ENCODE data around the gene HSPA4.

The HSPA4 gene

GRCh38 chr5:133106761-133107572 is 55.2 kb downstream of the HSPA4 start:
- DNase-seq = no peak

DNA sequence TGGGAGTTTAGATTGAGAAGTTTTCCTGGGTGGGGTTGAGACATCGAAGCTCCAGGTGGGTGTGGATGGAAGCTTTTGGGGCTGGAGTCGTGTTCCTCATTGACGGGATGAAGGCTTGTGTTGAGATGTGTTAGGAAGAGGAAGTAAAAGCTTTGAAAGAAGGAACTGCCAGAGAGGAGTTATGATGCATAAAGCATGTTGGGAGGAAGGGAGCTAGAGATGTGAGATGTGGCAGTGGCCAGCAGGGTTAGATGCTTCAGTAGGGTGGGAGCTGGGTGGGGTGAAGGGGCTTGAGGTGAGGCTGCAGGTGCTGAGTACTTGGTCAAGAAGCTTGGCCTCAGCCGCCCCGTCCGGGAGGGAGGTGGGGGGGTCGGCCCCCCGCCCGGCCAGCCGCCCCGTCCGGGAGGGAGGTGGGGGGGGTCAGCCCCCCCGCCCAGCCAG is 56.7 kb downstream of the HSPA4 start:
- DNase-seq = no peak

- no peak for DNase-seq
Observed at GRCh38 chr5:133109655-133110483, 58.1 kb downstream of the HSPA4 start.

- no peak for DNase-seq
Observed at GRCh38 chr5:133110709-133111108, 58.9 kb downstream of the HSPA4 start.

DNA sequence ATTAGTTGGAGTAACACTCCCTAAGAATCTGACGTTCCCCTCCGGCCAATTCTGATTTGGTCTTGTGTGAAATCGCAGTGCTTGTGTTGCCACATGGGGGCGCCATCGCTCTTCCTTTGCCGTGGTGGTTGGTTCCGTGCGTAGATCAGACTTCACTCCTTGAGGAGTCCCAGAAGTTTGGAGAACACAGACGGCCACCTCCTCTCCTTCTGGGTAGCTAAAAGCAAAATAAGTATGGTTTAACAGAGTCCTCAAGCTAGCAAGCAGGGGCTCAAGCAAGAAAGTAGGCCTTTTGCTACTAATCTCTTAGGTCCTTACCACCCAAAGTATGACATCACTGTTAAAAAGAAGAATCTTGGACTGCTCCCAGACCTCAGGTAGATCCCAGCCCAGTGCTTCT is 59.5 kb downstream of the HSPA4 start:
- peak; percentile 40 for DNase-seq

DNA sequence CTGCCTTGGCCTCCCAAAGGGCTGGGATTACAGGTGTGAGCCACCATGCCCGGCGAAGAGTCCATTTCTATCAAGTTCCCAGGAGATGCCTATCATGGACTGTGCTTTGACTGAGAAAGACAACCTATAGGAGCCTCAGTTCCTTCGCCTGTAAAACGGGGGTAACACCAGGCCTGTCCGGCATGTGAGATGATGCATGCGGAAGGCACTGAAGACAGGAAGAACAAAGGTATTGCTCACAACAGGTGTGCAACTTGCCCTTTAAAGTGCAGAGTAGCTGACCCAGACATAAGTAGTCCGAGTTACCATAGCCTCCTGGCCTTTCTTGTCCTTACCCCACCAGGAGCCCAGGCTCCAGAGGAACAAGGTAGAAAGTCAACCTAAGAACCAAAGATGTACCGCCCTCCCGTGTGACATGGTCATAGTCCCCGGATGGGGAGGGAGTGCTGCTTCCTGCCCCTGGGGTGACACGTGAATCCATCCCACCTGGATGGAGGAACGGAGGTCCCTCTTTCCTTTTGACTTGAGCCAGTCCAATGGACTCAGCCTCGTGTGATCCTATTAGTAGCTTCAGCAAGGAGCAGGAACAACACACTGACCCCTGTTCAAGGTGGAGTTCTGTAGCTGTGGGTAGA is 60.3 kb downstream of the HSPA4 start:
- no peak for DNase-seq

DNA sequence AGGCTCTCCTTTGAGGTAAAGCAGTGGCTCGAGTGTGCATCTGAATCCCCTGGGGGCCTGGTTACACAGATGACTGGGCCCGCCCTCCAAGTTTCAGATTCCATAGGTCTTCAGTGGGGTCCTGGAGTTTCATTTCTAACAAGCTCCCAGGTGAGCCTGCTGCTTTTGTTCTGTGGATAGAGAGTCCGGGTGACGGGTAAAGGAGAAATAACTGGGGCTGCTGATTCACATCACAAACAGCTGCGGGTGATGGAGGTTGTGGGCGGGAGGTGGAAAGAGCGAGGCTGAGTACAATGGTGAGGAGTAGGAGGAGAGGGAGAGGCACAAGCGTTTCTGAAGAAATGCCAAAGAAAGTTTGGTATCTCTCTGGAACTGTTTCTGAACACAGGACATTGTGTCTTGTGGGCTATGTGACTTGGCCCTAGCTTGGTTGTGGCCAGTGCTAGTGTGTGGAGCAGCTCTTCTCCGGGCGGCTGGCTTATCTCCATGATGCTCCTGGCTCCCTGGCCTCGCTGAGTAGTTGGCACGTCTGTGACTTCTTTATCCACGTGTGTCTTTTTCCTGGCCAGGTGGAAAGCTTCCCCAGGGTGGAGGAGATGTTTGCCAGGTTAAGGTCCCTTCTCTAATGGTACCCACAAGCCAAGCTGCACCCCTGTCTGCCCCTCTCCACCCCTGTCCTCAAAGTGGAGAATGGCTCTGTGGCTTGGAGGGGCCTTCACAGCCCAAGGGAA is 61.7 kb downstream of the HSPA4 start:
- DNase-seq = no peak

- DNase-seq = no peak
Observed at GRCh38 chr5:133114166-133114932, 62.5 kb downstream of the HSPA4 start.

GRCh38 chr5:133114933-133115310 is 63.1 kb downstream of the HSPA4 start:
- no peak for DNase-seq

DNA sequence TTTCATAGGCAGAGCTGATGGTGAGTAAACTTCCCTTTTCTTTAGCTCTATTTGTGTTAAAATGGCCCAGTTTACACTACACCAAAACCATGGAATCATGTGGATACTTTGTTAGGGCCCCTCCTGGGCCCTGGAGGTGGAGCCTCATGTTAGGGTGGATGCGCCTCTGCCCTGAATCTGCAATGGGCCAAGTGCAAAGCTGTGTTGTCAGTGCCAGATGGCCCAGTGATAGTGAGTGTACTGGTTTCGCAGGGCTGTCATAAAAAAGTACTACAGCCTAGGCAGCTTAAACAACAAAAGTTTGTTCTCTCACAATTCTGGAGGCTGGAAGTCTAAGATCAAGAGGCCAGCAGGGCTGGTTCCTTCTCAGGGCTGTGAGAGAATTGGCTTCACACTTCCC is 64.8 kb downstream of the HSPA4 start:
- no peak for DNase-seq

DNA sequence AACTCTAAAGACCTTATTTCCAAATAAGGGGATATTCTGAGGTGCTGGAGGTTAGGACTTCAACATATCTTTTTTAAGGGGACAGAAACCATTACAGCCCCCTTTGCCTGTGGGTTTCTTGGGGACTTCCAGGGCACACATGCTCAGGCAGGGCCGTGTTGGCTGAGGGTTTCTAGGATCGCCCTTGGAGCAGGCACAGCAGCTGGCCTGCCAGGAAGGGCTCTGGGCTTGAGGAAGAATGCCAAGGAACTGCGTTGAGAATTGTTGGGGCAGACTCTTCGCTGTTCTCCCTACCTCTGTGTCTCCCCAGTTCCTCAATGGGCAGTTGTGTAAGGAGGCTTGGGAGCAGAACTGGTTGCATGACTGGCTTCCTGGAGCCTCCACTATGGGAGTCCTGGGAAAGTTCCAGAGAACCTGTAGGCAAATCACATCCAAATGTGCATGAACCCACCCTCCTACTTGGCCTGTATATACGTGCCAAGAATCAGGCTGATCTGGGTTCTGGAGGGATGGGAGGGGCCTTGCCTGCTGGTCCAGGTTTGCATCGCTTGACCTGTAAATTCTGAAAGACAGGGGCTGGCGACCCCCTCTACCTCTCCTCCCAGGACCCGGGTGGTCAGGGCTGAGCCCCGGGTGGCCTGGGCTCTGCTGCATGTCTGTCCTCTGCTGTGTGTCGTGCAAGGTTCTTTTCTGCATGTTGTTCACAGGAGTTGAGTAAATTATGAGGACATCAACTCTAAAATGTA is 65.5 kb downstream of the HSPA4 start:
- no peak for DNase-seq

DNA sequence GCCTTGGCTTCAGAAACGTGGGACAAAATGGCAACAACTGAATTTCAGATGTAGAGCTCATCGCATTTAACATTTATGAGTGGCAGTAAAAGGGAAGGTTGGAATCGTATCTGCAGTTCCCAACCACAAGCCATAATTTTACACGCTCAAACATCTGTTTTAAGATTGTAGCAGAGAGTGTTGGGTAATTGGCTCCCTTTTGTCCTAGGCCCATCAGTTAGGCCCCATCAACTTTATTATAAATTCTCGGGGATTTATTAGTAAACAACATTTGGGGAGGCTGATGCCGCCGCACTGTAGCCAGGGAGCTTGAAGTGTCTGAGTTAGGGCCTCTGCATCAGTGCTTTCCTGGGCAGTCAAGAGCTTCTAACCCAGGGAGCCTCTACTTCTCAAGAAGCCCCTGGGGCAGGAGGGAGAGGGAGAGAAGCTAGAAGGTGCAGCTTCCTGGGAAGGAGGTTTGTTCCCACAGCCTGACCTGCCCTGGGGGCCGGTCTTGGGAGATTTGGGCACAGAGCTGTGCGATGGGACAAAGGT is 66.2 kb downstream of the HSPA4 start:
- no peak for DNase-seq

DNA sequence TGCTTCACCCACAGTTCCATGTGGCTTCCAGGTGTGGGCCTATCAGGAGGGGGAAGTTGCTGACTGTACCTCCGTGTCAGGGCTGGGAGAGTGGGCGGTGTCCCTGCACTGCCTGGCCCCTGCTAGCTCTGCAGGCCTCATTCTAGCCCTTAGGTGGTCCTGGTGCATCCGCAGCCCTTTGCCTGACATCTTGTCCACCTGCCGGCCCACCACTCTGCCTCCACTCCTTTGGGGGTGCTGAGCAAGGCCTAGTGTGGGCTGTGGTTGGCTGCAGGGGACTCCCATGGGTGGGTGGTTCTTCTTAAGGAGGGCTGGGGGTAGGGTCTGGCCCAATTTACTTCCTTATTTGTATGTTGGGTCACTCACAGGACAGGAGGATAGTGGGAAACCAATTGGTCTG is 66.9 kb downstream of the HSPA4 start:
- DNase-seq = no peak

DNA sequence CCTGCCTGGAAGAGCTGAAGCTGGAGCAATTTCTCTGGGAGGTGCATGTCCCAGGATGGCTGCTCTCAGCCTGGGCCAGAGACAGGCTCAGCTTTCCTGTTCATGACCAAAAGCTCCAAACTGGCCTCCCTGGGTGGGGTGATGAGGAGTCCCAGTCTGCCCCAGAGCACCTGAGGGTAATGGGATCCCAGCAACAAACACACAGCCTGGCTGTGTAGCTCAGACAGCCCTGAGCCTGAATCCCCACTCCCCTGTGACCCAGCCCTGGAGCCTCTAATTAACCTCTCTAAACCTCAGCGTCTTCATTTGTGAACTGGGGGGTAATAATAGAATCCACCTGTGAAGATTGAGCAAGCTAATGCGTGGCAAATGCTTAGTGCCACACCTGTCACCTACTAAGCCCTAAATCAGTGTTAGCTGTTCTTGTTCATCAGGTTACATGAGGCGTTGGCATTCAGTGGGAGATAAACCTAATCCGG is 67.5 kb downstream of the HSPA4 start:
- DNase-seq = no peak

GRCh38 chr5:133120156-133120750 is 68.4 kb downstream of the HSPA4 start:
- no peak for DNase-seq

GRCh38 chr5:133121080-133121479 is 69.3 kb downstream of the HSPA4 start:
- no peak for DNase-seq

- DNase-seq = no peak
Observed at GRCh38 chr5:133121611-133122150, 69.9 kb downstream of the HSPA4 start.

GRCh38 chr5:133122711-133123110 is 70.9 kb downstream of the HSPA4 start:
- no peak for DNase-seq

DNA sequence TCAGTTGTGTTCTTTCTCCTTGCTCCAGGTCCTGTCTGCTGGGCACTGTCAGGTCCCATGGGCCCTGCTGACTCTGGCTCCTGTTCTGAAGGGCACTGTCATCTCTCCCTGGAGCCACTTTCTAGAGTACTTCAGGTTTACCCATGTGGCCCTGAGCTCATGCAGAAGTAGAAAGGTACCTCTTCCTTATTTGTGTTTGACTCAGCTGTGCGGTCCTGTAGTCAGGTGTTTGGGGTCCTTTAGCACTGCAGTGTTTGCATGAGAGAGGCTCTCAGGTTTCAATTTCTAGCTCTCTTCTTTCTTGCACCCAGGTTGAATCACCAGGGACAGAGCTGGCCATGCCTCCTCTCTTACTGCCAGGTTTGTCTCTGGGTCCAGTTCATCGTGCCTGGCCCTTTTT is 71.5 kb downstream of the HSPA4 start:
- no peak for DNase-seq

DNA sequence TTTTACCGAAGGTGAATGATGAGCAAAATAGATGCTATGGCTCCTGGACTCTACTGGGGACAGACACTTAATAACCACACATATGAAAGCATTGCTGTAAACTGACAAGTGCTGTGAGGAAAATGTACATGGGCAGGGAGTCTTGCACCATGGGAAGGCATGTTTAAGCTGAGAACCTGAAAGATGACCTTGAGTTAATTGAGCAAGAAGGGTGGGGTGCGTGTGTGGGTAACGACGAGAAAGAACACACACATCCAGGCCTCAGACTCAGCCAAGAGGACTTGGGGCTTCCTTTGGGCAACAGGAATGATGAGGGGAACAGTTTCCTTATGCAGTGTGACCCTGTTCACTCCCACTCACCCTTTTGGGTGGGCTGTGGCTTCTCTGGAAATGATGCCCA is 73.1 kb downstream of the HSPA4 start:
- no peak for DNase-seq
